ENCODE measurements around the gene ZNF185.
"Not testable (repeated sequence)": the region's sequence is repeated elsewhere in the genome, so short reads cannot be mapped to it uniquely, and the experiment has no call there.

The ZNF185 gene

DNA sequence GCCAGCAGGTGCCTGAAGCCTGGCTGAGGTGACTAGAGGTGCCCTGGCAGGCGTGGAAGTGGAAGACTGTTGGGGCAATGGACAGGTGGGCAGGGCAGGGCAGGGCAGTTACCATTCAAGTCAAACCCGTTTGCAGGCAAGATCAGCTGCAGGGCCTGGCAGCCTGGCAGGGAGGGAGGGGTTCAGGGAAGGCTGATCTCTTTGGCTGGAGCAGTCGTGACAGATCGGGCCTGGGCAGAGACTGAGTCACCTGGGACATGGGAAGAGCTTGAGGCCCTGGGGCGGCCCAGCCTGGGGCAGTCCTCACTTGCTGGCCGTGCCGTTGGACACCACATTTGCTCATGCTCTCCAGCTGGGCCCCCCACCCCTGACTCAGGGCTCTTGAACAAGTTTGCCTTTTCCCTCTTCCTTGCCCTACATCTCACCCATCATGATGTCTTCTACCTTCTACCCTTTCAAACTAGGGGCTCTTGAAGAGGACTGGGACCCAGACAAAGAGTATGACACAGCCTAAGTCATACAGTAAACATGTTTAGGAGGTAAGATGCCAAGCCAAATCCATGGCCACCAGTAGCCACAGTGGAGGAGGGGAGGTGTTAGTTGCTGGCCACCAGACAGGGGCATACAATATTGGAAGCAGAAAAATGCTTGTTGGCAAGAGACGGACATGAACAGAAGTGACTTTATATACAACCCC, 2.0 kb upstream of the ZNF185 start:
- no peak for DNase-seq (ENCODE audit: low read depth)

DNA sequence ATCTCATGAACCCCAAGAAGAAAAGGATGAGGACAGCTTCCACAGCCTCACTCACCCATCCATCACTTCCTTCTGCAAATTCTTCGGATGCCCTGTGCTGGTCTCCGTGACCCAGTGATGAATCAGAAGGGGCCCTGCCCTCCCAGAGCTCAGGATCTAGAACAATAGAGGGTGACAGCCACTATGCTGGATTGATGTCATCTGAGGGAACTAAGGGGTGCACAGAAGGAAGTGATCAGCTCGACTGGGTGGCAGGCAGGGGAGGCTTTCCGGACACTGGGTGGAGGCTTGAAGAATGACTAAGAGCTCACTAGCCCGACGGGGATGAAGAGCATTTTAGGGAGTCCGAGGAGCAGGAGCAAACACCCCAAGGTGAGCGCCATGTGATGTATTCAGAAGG, 1.4 kb upstream of the ZNF185 start:
- no peak for DNase-seq (ENCODE audit: low read depth)

GRCh38 chrX:152898442-152898841, 575 bp downstream of the ZNF185 start:
- no peak for DNase-seq (ENCODE audit: low read depth)

GRCh38 chrX:152899111-152899873, 1.4 kb downstream of the ZNF185 start:
- no peak for DNase-seq (ENCODE audit: low read depth)

DNA sequence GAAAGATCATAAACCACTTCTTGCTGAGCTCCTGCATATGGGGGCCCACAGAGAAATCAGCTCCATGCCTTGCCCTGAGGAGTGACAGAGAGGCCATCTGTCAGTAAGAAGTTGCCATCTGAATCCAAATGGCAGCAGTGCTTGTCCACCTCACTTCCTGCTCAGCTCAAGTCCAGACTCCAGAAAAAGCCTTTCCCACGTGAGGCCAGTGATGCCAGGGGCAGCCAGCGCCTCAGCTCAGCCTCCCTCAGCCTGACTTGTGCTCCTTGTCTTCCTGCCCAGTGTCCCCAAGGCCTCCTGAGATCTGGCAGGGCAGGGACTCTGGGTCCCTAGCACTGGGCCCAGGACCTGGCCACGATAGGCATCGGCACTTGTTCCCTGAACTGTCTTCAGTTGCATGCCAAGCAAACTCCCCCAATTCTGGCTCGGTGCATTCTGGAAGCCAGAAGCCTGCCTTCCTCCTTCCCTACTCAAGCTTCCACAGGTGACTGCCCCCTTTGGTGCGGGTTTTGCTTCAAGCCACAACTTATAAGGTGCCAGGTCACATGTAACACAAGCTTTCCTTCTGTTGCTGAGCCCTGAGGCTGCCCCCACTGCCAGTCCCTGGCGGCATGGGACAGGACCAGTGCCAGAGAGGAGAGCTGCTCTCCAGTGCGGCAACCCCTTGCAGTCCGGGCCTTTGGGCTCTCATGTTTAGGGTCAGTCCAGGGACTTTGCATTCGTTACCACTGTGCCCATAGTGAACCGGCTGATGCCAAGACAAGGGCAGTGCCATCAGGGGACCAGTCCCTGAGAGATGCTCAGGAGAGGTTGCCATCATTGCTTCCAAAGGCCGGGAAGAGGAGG, 2.2 kb downstream of the ZNF185 start:
- DNase-seq (ENCODE audit: low read depth) = no peak

DNA sequence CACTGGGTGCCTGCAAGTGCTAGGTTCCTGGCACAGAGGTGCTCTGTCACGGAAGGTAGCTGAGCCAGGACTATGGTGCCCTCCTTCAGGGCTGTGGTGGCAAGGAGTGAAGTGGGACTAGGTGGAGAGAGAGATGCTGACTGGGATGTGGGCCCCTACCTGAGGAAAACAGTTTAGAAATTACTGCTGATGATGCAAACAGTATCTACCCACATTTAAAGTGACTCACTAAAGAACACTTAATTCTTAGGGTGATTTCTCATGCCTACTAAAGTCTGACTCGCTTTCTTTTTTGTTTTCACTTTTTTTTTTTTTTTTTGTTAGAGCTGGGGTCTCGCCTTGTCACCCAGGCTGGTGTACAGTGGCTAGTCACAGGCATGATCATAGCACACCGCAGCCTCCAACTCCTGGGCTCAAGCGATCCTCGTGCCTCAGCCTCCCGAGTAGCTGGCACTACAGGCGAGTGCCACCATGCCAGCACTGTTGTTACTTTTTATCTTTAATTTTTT, 3.1 kb downstream of the ZNF185 start:
- no peak for DNase-seq (ENCODE audit: low read depth)

DNA sequence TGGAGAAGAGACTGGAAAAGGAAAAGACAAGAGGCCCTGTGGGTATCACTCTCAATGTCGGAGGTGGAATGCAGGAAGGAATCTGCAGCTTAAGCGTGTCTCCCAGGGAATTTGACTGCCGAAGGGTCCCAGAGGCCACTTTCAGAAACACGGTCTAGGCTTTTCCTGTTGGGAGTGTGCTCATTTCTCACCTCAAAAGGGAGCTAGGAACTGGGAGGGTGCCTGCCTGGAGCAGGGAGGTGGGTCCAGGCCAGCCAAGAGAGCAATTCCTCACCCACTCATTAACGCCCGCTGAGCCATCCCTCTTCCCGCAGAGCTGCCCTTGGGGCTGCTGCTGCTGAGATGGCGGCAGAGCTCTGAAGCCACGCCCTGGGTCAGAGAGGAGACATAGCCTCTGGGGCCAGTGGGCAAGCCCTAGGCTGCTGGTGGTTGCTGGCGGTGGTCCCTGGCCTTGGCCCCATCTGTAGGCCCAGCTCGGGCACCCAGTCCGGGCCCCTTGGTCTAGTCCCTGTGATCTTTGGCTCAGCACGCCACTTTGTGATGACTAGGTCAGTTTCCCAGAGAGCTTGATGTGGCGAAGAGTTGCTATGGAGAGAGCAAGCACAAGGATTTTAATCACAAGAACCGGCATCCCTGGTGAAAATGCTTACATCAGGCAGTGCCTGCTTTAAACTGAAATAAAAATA, 4.1 kb downstream of the ZNF185 start:
- DNase-seq (ENCODE audit: low read depth) = no peak

DNA sequence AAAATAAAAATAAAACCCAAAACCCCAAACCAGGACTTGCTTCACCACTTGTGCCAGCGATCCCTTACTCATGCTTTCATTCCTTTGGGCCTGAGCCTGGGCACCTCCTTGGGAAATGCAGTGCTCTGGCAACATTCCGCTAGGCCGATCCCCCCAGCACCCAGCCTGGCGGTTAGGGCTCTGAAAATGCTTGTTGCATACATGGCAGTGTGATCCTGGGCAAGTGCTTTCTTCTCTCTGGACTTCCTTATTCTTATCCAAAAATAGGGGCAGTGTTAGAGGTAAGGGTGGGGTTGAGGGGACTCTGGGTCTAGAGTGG, 4.6 kb downstream of the ZNF185 start:
- no peak for DNase-seq (ENCODE audit: low read depth)

DNA sequence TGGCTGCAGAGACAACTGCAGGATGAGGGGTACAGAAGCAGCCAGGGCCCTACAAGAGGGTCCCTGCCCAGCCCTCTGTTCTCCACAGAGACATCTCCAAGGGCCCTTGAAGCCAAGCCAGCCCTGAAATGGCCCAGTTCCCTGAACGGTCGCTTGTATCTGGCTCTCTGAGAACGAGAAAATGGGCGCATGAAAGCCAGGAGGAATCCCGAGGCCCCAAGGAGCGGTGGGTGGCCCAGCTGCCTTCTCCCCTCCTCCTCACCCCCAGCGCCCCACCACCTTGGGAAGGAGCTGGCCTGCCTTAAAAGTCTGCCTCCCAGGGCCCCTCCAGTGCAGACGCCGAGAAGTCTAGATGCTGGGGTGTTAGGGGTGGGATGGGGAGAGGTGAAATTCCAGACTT, 5.7 kb downstream of the ZNF185 start:
- DNase-seq (ENCODE audit: low read depth) = no peak

DNA sequence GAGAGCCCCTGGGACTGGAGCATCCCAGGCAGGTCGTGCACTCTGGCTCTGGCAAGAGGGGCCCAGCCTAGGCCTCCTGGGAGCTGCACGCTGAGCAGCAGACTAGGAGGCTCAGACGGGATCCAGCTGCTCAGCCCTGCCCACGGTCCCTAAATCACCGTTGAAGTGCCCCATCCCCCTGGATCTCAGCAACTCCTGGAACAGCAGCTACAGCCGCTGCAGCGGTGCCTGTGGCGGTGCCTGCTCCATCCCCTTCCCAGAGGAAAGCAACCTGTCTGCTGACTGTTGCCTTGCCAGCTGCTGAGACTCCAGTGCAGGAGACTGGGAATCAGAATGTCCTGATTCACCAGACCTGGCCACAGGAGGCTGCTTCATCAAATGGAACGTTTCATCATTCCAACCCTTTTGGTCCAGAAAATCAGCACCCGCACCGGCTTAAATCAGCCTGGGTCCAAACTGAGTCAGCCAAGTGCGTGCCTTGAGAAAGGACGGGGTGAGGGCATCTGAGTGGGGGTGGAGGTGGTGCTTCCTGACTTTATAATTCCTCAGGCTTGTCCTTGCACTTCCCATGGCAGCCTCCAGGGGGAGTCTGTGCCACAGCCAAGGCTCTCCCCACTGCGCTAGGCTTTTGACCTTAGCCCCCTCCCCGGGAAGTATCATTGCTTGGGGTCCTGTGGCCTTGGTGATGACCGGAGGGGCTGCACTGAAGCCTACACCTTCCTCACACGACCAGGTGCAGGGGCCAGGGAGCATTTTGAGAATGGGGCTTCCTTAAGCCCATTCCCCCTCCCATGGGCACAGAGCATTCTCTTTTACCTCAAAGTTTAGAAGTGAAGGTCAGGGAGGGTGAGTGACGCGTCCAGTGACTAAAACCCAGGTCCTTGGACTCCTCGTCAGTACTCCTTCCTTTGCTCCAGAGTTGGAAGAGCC, 6.5 kb downstream of the ZNF185 start:
- DNase-seq (ENCODE audit: low read depth) = peak; percentile 11

GRCh38 chrX:152905081-152905420, 7.2 kb downstream of the ZNF185 start:
- no peak for DNase-seq (ENCODE audit: low read depth)

DNA sequence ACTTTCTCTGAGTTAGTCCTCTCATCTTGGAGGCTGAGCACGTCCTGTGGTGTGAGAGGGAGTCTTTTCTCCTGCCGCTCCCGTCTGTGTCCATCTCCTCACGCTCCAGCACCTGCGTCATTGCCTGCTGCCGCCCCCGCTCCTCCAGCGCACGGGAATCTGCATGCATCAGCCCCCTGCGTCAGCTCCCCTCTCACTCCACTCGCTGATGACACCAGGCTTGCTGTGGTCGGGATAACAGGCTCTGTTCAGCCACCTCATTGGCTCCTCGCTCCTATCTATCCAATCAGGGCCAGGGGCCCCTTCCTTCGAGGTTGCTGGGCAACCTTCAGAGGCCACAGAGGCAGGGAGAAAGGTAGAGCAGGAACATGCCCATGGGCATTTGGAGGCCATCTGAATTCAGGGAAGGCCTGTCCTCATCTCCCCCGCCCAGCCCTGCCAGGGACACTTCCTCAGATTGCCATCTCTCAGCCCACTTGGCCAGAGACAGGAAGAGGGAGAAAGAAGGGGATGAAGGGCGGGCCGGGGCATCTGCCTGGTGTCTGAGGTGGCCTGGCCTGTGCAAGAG, 9.3 kb downstream of the ZNF185 start:
- DNase-seq (ENCODE audit: low read depth) = no peak

GRCh38 chrX:152908486-152908885, 10.6 kb downstream of the ZNF185 start:
- no peak for DNase-seq (ENCODE audit: low read depth)

- not testable (repeated sequence) for DNase-seq (ENCODE audit: low read depth)
Observed at GRCh38 chrX:152910018-152910417, 12.2 kb downstream of the ZNF185 start.

DNA sequence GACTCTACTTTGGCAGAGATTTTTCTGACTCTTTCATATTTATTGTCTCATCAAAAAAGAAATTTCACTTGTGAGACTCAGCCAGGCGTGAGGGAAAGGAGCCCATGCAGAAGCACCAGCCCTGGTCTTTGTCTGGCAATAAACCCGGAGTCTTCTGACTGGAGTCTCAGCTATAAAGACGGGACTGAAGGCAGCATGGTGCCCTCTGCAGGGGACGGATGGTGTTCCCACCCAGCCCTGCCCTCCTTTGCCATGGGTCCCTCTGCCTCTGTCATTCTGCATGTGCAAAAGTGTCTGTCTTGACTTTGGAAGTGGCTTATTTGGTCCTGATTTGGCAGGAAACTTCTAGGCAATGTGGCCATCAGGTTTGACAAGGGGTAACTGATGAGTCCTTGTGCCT, 14.2 kb downstream of the ZNF185 start:
- DNase-seq (ENCODE audit: low read depth) = no peak

- no peak for DNase-seq (ENCODE audit: low read depth)
Observed at GRCh38 chrX:152912641-152913040, 14.8 kb downstream of the ZNF185 start.

DNA sequence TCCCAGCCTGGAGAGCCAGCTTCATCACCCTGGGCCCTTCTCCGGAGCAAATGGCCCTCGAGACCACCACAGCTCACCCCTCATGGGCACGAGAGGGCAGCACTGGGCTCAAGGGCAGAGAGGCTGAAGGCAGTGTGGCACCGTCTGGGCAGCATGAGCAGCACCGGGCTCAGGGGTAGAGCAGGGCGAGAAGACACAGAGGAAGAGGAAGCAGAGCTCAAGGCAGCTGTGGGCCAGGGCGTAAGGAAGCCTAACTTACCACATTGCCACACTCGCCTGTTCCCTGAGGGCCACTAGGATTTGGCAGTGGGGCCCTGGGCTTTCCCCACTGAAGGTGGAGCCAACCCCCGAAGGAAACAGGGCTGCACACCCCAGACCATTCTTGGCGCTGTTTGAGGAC, 15.5 kb downstream of the ZNF185 start:
- no peak for DNase-seq (ENCODE audit: low read depth)

DNA sequence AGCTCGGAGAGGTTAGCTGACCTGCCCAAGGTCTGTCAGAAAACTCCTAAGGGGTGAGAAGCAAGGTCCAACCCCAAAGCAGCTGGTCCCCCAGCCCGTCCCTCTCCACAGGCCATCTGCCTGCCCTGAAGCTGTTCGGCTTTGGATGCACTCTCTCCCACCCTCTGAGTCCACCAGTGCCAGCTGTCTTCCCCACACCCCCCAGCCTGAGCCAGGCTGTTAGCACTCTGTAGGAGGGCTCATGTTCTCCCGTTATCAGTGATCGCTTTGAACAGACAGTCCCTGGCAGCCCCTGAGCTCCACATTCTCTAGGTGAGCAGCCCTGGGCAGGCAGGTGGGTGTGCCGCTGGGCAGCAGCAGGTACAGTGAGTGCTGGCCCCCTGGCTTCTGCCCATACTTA, 16.0 kb downstream of the ZNF185 start:
- DNase-seq (ENCODE audit: low read depth) = no peak

DNA sequence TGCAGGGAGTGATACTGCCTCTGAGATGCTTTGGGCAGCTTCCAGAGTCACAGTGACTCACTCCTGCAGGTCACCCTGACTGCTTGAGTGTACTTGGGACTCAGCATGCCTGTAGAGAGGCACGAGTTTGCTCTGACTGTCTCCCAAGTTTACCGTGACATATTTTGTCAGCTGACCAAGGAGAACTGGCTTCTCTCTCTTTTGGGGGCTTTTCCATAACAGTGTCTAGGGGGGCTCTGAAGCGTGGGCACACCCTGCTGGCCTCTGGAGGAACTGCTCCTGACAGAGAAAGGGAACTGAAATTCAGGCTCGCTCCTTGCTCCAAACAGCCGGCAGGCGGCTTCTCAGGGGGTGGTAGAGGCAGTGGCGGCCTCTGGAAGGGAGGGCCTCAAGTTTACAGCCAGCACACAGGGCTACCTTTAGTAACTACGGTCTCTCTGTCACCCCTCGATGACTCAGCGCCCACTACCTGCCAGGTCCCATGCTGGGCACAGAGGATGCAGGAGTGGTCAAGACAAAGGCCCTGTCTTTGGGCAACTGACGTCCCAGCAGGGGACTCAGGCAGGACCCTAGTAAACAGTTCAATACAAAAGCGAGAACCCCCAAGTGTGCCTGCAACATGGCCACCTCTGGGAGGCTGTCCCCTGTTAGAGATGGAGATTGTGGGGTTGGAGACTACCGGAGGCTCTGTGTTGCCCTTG, 17.8 kb downstream of the ZNF185 start:
- DNase-seq (ENCODE audit: low read depth) = no peak

Data from activated T-cell treated with anti-CD3 and anti-CD28 coated beads for 1 hour (primary cell).